CD4-positive, alpha-beta T cell treated with Interleukin-15 for 1 hour (primary cell): Measurements from ENCODE around the gene EXOC6B.
A peak's percentile ranks its signal among the peaks of the same experiment; 100 is the strongest.

Experiments used
- DNase-seq: peaks from one replicate; pipeline ENCODE4 v3.0.0-alpha.2; 2020

Gene EXOC6B

DNA sequence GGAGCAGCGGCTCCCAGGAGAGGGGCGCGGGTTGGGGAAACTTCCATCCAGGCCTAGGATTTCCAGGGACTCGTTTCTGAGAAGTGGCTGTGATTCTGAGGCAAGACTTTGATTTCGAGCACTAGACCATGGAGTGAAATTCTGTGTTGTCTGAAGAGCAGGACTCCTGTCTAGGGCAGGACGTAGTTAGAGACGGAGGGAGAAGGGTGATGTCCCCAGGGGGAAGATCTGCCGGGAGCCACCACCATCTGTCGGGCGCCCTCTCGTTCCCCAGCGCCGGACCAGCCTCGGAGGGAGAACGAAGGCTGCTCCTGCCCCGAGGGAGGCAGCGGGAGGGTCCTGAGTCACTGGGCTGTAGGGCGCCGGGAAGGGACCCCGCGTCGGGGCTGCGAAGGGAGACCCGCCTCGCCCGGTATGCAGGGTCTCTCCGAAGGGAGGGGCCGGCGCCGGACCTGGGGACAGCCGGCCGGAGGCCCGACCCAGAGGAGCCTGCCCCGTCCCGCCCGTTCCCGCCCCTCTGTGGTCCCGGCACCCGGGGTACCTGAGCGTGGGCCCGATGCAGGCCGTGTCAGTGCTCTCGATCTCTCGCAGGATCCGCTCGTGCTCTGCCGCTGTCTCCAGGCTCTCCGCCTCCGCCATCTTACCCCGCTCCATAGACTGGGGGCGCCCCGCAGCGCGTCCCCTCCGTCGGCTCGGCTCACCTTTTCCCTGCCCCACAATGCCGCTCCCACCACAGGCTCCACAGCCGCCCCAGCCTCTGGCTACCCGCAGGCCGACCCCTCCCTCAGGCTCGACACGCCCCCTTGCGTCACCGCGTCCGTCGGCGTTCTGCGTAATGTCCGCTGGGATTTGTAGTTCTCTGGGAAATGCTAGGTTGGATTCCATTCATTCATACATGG, at the start of gene EXOC6B:
TSS of gene EXOC6B (minus strand) at position 777 of the 899 bp plus-strand sequence.
- DNase-seq = peak; percentile 86

DNA sequence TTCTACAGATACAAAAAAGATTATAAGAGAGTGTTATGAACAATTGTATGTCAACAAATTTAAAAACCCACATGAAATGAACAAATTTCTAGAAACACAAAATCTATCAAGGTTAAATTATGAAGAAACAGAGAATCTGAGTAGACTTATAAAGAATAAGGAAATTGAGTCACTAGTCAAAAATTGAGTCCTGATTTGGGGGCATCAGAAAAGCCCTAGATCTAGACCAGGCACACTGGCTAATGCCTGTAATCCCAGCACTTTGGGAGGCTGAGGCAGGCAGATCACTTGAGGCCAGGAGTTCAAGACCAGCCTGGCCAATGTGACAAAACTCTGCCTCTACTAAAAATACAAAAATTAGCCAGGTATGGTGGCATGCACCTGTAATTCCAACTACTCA, 46.0 kb upstream of the EXOC6B start:
- no peak for DNase-seq

DNA sequence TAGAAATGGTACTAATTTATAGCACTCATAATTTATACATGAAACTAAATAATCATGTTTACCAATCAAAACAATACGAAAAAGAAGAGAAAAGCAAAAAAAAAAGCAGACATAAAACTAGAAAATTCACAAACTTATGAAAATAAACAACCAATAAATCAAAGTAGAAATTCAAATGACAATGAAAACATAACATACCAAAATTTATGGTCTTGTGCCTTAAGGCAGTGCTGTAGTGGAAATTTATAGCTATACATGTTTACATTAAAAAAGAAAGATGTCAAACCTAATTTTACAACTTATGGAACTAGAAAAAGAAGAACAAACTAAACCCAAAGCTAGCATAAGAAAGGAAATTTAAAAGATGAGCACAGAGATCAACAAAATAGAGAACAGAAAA, 45.2 kb upstream of the EXOC6B start:
- DNase-seq = no peak

DNA sequence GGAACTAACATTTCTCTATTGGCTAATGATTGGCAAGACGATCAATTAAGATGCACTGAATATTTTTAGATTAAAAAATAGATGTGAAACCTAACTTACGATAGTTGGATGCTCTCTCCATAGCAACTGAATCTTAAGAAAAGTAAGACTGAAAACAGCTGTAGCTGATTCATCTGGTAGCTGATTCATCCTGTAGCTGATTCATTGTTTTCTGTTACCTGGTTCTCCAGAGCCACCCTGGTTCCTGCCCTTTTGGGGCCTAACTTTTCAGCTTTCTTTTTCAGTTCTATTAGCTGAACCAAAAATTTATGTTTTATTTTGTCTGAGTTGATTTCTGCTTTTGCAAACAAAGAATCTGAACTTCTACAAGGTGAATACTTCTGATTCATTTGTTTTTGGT, 38.7 kb upstream of the EXOC6B start:
- no peak for DNase-seq

DNA sequence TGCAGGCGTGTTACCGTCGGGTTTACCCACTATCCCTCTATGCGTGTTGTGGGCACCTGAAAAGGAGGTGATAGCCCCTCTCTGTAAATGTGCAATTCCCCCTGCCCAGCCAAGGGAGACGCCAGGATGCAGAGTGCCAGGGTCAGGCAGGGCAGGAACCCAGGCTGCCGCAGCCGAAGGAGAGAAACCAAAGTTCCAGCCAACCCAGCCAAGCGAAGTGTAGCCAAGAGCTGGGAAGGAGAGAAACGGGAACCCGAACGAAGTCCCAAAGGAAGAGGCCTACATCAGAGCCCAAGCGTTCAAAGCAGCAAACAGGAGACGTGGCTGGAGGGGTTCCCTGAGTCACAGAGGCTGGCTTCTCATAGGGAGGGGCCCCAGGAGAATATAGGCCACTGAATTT, 37.2 kb upstream of the EXOC6B start:
- DNase-seq = no peak

DNA sequence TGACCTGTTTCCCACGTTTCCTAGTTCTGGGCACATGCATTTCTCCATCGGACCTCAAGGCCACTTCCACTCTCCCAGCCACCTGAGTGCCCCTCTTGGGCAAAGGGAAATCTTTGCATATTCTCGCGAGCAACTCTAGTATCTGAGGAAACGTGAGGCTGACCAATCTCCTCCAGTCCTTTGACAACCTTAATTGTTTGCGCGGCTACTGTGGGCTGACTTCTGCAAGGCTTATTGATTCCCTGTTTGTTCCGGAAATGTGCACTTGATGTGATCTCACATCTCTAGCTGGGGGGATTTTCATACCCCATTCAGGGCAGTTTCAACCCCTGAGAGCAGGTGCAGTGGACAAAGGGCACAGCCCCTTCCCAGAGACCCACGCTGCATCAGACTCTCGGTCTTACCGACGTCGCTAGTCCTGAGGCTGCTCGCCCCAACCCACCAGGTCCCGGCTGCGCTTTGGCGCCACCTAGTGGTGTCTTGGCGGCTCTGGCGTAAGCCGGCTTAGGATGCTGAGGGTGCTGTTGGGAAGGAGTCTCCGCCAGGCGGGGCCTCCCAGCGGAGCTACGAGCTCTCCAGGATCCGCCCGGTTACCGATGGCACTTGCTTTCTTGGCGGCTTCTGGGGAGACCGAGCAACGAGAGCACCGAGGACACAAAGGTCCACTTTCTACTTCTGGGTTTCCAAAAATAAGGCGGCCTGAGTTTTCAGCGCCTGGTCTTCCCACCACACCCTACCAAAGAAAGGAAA, 36.6 kb upstream of the EXOC6B start:
- peak; percentile 81 for DNase-seq

DNA sequence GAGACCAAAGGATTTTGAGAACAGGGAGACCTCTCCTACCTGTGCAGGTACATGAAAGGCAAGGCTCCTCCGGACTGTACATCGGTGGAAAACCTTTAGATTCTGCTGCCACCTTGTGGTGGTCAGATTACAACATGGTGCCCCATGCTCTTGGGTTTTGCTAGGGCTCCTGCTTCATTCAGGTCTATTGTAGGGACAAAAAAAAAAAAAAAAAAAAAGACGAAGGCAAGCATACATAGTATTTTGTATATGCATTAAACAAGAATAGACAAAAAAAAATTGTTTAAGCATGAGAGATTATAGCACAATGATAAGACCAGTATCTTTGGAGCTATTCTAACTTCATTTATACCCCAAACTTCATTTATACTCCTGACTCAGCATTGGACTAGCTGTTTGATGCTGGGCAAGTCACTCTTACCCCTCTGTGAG, 34.0 kb upstream of the EXOC6B start:
- peak; percentile 42 for DNase-seq

DNA sequence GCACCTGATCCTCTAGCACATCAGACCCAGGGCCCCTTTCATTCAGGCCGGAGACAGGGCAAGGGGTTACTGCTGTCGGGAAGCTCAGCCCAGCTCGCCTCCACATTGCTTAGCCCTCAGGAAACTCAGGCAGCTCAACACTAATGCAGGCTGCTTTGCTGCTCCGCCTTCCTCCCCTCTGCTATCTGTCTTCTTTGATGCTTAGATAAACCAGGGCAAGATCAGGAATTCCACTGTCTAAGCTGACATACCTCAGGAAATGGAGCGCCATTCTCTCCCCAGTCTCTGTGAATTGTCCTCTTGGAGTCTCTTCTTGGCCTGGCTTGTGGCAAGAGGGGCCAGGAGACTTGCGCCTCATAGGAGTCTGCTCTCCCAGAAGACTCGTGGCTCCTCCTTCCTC, 25.5 kb upstream of the EXOC6B start:
- DNase-seq = no peak

DNA sequence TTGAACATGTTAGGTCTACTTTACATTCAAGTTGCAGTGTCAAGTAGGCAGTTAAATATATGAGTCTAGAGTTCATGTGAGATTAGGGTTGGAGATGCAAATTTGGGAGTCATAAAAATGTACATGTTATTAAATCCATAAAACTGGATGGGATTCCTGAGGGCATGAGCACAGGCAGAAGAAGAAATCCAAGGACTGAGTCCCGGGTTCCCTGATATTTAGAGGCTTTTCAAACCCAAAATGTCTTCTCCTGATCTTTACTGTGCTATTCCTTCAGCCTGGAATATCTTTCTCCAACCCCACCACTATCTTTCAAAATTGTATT, 23.3 kb upstream of the EXOC6B start:
- DNase-seq = no peak

DNA sequence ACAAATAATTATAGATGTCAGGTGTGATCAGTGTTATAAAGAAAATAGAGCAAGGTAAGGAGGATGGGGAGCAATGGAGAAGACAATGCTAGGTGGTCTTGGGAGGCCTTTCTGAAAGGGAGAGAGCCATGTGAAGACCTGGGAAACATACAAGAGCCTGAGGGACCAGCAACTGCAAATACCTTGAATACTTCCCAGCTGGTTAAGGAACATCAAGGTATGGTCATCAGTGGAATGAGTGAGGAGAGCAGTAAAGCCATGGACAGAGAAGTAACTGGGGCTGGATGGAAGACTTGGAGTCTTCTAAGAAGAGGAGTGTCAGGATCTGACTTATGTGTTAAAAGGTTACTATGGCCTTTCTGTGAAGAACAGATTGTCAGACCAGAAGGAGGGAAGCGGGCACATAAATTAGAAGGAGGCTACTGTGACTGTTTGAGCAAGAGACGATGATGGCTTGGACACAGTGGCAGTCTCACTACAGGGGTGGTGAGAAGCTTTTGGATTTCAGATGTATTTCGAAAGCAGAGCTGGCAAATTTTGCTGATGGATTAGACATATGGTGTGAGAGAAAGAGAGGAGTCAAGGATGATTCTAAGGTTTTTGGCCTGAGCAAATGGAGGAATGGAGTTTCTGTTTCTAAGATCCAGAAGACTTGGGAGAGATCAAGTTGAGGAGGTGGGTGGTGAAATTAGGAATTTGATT, 22.8 kb upstream of the EXOC6B start:
- no peak for DNase-seq

DNA sequence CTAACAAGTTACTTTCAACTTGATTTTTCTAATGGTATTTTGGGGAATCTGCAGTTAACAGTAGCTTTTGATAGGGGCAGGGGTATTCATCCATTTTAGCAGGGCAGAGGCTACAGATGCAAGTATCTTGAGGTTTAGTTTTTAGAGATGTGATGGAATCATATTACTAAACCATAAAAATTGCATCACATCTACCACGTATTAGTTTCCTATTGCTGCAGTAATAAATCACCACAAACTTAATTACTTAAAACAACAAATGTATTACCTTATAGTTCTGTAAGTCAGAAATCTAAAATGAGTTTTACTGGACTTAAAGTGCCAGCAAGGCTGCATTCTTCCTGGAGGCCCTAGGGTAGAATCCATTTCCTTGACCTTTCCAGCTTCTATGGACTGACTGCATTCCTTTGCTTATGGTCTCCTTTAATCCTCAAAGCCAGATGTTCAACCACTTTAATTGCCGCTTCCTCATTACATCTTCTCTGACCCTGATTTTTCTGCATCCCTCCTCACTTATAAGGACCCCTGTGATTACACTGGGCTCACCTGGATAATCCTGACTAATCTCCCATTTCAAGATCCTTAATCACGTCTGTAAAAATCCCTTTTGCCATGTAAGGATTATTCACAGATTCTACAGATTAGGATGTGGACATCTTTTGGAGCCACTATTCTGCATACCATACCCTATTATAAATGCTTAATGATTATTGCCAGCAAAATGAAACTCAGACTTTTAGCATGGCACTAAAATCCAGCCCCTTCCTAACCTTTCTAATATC, 21.9 kb upstream of the EXOC6B start:
- no peak for DNase-seq

DNA sequence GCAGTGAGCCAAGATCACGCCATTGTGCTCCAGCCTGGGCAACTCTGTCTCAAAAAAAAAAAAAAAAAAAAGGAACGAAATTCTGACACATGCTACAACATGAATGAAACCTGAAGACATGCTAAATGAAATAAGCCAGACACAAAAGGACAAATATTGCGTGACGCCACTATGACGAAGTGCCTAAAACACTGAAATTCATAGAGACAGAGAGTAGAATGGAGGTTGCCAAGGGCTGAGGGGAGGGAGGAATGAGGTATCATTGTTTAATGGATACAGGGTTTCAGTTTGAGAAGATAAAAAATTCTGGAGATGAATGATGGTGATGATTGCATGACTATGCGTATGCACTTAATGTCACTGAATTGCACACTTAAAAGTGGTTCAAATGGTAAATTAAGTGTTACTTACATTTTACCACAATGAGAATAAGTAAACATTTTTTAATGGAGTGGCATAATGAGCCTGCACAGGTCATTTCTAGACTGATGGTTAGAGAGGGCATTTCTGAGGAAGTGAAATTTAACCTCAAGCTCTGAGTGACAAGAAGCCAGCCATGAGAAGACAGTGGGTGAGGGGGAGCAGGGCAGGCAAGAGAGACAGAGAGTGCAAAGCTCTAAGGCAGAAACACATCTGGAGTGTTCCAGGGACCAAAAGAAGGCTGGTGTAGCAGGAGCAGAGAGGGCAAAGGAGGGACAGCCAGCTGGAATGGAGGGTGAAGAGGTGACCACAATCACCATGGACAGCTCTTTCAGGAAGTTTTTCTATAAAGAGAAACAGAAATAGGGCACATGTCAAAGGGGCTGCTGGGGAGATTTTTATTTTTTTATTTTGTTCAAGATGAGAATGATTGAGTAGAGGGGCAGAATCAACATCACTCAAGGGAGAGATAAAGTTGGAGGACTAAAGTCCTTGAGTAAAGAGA, 20.6 kb upstream of the EXOC6B start:
- no peak for DNase-seq

DNA sequence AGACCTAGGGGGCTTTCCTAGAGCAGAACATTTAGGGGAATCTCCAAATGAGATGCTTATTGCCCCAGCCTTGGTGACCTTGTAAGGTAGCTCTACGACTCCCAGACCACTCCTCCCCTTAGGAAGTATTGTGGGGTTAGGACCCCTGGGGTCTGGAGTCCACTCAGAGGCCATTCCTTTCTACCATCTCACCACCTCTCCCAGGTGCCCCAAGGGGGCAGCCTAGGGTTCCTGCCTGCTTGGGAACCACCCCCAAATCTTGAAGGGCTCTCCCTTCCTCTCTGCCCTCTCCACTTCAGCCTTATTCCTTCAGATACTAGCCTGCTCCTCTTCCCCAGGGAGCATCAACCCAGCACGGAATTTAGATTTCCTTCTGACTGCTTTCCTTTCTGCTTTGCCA, 17.5 kb upstream of the EXOC6B start:
- no peak for DNase-seq

DNA sequence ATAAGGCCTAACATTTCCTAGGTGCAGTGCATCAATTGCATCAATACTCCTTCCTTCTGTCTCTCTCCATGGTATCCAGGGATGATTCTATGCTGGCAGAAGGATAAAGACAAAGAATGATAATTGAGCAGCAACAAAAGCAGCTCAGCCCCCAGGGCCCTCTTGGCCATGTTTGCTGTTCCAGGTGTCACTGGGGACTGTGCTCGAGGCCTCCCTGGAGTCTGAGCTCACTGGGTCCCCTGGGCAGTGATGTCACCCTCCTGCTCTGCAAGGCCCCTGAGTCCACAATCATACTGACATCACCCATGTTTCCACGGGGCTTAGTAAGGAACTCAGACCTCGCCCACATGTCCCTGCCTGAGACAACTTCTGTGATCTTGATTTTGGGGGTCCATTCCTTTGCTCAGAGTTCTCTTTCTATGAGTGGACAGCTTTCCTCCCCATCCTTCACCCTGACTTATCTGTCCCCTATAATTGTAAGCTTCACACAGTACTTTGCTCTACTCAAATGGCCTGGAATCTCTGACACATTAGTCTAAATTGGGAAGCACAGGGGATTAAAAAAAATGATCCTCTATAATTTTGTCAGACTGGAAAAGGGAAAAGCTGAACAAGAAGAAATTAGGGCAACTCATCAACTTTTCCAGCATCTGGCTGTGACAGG, 15.8 kb upstream of the EXOC6B start:
- no peak for DNase-seq

DNA sequence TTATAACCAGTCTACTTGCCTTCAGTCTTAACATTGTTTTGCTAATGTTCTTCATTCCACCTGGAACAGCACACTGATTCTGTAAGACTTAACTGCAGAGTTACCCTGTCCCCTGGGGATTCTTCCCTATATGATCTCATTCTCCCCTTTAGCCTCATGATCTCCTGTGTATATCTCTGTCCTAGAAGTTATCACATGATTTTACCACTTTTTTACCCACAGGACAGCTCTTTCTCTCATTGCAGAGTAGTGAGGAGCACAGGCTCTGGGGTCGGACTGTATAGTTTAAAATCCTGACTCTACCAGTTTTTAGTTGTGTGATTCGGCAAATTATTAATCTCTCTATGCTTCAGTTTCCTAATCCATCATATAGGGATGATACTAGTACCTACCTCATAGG, 14.2 kb upstream of the EXOC6B start:
- DNase-seq = no peak

DNA sequence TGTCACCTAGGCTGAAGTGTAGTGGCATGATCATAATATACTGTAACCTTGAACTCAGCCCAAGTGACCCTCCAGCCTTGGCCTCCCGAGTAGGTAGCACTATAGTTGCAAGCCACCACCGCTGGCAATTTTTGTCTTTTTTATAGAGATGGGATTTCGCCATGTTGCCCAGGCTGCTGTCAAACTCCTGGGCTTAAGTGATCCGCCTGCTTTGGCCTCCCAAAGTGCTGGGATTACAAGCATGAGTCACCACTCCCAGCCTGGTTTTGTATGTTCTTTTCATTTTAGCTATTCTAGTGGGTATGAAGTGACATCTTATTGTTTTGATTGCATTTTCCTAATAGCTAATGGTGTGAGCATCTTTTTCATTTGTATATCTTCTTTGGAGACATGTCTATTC, 11.3 kb upstream of the EXOC6B start:
- no peak for DNase-seq

DNA sequence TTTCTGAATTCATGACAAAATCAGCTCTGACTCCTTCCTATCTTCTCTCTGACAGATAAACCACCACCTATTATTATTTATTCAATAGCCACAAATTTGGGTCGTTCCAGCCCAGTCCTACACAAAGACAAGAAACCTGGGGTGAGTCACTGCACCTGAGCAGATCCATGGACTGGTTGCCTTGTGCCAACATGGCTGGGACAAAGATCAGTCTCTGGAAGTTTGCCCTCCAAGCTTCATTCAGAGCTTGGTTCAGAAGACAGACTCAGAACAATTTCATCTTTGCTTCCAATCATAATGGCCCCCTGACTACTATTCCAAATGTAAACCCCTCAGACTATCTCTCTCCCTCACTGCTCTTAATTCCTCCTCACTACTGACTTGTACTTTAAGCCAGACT, 9.6 kb upstream of the EXOC6B start:
- no peak for DNase-seq

DNA sequence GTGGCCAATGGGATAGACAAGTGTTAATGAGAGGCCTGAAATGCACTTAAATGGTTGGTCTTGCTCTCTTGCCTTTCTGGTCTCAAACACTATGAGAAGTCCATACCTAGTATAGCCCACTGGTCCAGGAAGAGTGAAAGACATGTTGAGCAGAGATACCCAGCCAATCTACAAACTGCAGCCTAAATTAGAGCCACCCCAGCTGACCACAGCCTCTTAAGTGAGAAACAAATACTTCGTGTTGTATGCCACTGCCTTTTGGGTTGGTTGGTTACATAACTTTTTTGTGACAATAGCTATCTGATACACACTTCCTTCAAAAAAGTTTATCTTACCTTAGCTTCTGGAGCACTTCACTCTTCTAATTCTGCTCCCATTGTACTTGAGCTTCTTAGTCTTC, 8.8 kb upstream of the EXOC6B start:
- no peak for DNase-seq

DNA sequence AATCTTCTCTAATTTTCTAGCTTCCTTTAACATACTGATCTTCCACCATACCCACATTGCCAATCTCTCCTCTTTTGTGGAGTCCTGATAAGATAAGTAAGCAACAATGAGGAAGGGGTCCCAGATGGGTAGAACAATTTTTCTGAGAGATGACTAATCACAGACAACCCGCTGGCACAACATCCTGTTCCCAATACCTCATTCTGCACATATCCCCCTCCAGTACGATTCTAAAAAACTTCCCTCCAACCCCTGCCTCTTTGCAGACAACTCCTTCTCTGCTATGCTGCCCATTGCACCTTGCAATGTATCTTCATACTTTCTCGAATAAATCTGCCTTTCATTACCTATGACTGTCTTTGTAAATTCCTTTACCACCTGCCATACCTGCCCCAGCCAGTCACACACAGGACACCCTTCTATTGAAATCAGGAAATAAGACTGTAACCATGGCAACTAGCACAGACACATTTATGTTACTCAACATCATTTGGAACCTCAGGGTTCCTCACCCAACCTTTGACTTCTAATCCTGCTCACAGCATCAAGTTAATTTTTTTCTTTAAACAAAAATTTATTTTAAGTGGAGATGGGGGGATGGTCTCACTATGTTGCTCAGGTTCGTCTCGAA, 7.4 kb upstream of the EXOC6B start:
- DNase-seq = no peak

DNA sequence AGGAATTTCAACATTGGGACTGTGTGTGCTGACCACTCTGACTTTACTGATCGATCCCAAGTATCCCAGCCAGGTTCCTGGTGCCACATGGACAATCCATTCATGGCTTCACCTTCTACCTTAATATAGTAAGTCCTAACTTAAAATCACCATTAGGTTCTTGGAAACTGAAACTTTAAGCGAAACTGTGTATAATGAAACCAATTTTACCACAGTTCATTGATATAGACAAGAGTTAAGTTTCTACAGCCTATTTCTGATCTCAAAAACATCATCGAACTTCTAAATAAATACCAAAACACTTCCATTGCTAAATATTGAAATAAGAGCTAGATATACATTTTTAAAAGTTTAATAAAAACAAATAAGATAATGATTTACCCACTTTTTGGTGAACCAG, 4.4 kb upstream of the EXOC6B start:
- no peak for DNase-seq
